Myocyte (in vitro differentiated cells): ENCODE results near the gene H2AZ1. TPM values are rescaled to one million over a fixed set of nuclear protein-coding genes. Genes with fewer than 3 reads are reported as not detected.
"Not testable (repeated sequence)": the region's sequence is repeated elsewhere in the genome, so short reads cannot be mapped to it uniquely, and the experiment has no call there.

Experiments used
- DNase-seq: peaks from one replicate; pipeline ENCODE4 v3.0.0-alpha.2; 2012; ENCODE audit warnings: low read depth
- polyA plus RNA-seq: library from polyadenylated mRNA; unstranded; fragments of >200 nt; gene quantifications from one replicate; pipeline ENCODE4 v1.2.1, GENCODE V29; 2012; ENCODE audit warnings: missing spikeins
- total RNA-seq: library from RNA; depleted of rRNA; stranded (reverse); fragments of >200 nt; gene quantifications from 2 replicates; pipeline ENCODE4 v1.2.3, GENCODE V29; 2014

The H2AZ1 gene
- 127 TPM in 2 replicates for total RNA-seq
- 149 TPM for polyA plus RNA-seq

- DNase-seq = peak; percentile 100
Measured at GRCh38 chr4:99949999-99950912, at the start of gene H2AZ1. Gene H2AZ1 (minus strand): TSS chr4:99950275. CDS start chr4:99950170, 105 bp downstream.

- DNase-seq = peak; percentile 59
Measured at GRCh38 chr4:99998062-99998867, 48.2 kb upstream of the H2AZ1 start.

- DNase-seq = no peak
Measured at GRCh38 chr4:99991741-99992140, 41.7 kb upstream of the H2AZ1 start.

GRCh38 chr4:99987681-99988080 lies 37.6 kb upstream of the H2AZ1 start:
- no peak for DNase-seq

GRCh38 chr4:99986792-99987191 lies 36.7 kb upstream of the H2AZ1 start:
- no peak for DNase-seq

- no peak for DNase-seq
Measured at GRCh38 chr4:99983289-99983943, 33.3 kb upstream of the H2AZ1 start.

- no peak for DNase-seq
Measured at GRCh38 chr4:99979872-99980271, 29.8 kb upstream of the H2AZ1 start.

GRCh38 chr4:99971453-99972111 lies 21.5 kb upstream of the H2AZ1 start:
- no peak for DNase-seq

GRCh38 chr4:99968330-99968729 lies 18.3 kb upstream of the H2AZ1 start:
- DNase-seq = peak; percentile 39

GRCh38 chr4:99966692-99967091 lies 16.6 kb upstream of the H2AZ1 start:
- no peak for DNase-seq

GRCh38 chr4:99965674-99966350 lies 15.7 kb upstream of the H2AZ1 start:
- DNase-seq = no peak

GRCh38 chr4:99965173-99965572 lies 15.1 kb upstream of the H2AZ1 start:
- DNase-seq = no peak

- no peak for DNase-seq
Measured at GRCh38 chr4:99961711-99962110, 11.6 kb upstream of the H2AZ1 start.

GRCh38 chr4:99960648-99961047 lies 10.6 kb upstream of the H2AZ1 start:
- no peak for DNase-seq

GRCh38 chr4:99958207-99958606 lies 8.1 kb upstream of the H2AZ1 start:
- not testable (repeated sequence) for DNase-seq

GRCh38 chr4:99950913-99951254 lies 809 bp upstream of the H2AZ1 start:
- no peak for DNase-seq

- DNase-seq = peak; percentile 96
Measured at GRCh38 chr4:99949034-99949998, 759 bp downstream of the H2AZ1 start.

GRCh38 chr4:99947608-99948007 lies 2.5 kb downstream of the H2AZ1 start:
- DNase-seq = no peak

GRCh38 chr4:99947190-99947578 lies 2.9 kb downstream of the H2AZ1 start:
- no peak for DNase-seq
